Stimulated activated naive B cell treated with anti-CD40 and anti-IgM and Interleukin-4, amounts not matched to agents 10 μg/mL and 1 μg/mL and 100 μg/mL, for 72 hours (primary cell): ENCODE results near the gene CPA2.

Source experiments
- ATAC-seq, 2 donors: fragments of 150-1000 bp; cut with Tn5 transposase; replicated peaks; 2 replicates each; pipeline ENCODE4 v1.10.0; 2021; ENCODE audit warnings: moderate library complexity in 1 of 2
- DNase-seq: peaks from one replicate; pipeline ENCODE4 v3.0.0; 2021
- H3K27ac Mint-ChIP-seq: one replicate; pipeline ENCODE4 v1.8.0; 2022; ENCODE audit warnings: mild to moderate bottlenecking, mixed read lengths
- H3K27me3 Mint-ChIP-seq, 2 donors: one replicate each; pipeline ENCODE4 v1.8.0; 2022; ENCODE audit warnings: mixed read lengths in 2 of 2
- H3K36me3 Mint-ChIP-seq, 2 donors: one replicate each; pipeline ENCODE4 v1.8.0; 2022; ENCODE audit warnings: mixed read lengths in 2 of 2, mild to moderate bottlenecking in 1 of 2
- H3K4me1 Mint-ChIP-seq, 2 donors: one replicate each; pipeline ENCODE4 v1.8.0; 2022; ENCODE audit warnings: mixed read lengths in 2 of 2, mild to moderate bottlenecking in 1 of 2
- H3K4me3 Mint-ChIP-seq, 2 donors: one replicate each; pipeline ENCODE4 v1.8.0; 2022; ENCODE audit warnings: mild to moderate bottlenecking in 2 of 2, mixed read lengths in 2 of 2, moderate library complexity in 1 of 2
- H3K9me3 Mint-ChIP-seq, 2 donors: one replicate each; pipeline ENCODE4 v1.8.0; 2022; ENCODE audit warnings: mixed read lengths in 2 of 2, mild to moderate bottlenecking in 1 of 2

CPA2 gene

GRCh38 chr7:130332259-130333053, 65.8 kb downstream of the CPA2 start:
- H3K4me3 Mint-ChIP-seq, result no peak overlapping the region
- H3K27me3 Mint-ChIP-seq, result peaks cover 0 to 3% of the 10 kb centered on the region in 2 donors
- no peak overlapping the region for H3K27ac Mint-ChIP-seq
- no peaks in the 10 kb centered on the region for H3K4me1 Mint-ChIP-seq
- no peaks in the 10 kb centered on the region for H3K36me3 Mint-ChIP-seq
- DNase-seq (no peak), ATAC-seq (no peak)
- H3K9me3 Mint-ChIP-seq, result no peaks in the 10 kb centered on the region

- no peaks in the 10 kb centered on the region for H3K36me3 Mint-ChIP-seq
- no peak for ATAC-seq
Measured at GRCh38 chr7:130333832-130334231, 67.2 kb downstream of the CPA2 start.

GRCh38 chr7:130334274-130334673, 67.6 kb downstream of the CPA2 start:
- no peak for ATAC-seq
- DNase-seq, result no peak
- H3K36me3 Mint-ChIP-seq, result no peaks in the 10 kb centered on the region
- no peaks in the 10 kb centered on the region for H3K9me3 Mint-ChIP-seq
- H3K4me3 Mint-ChIP-seq, result no peak overlapping the region
- no peak overlapping the region for H3K27ac Mint-ChIP-seq
- no peaks in the 10 kb centered on the region for H3K4me1 Mint-ChIP-seq
- peaks cover 0 to 3% of the 10 kb centered on the region in 2 donors for H3K27me3 Mint-ChIP-seq

More at GRCh38 chr7:130333832-130334231, 67.2 kb downstream of the CPA2 start:
- DNase-seq, result no peak
- no peak overlapping the region for H3K27ac Mint-ChIP-seq
- H3K4me1 Mint-ChIP-seq, result no peaks in the 10 kb centered on the region
- H3K27me3 Mint-ChIP-seq, result peaks cover 0 to 3% of the 10 kb centered on the region in 2 donors
- H3K9me3 Mint-ChIP-seq, result no peaks in the 10 kb centered on the region
- H3K4me3 Mint-ChIP-seq, result no peak overlapping the region

DNA sequence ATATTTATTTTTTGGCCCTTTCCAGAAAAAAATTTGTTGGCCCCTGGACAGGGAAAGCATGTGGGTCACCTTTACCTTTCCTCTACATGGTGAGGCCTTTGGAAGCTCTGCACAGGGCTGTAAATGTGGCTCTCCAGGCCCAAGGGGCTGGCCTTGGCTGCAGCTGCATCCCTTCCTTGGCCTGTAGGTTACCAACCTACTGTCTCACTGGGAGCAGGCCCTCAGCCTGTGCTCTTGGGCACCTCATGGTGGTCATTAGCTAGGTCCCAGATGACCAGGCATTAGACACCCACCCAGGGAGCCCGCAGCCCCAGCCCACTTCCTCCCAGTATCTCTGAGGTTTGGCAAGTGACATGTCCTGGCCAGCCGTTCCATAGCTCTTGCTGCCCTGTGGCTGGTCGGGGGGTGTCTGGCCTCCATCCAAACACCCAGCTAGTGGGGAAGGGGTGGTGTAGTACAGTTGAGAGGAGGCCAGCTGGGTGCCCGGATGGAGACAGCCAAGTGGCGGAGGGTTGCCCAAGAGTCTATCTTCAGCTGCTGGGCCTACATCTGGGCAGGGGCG, 70.8 kb downstream of the CPA2 start:
- Mint-ChIP-seq H3K36me3 (no peaks in the 10 kb centered on the region), H3K27ac (no peak overlapping the region), H3K27me3 (peaks cover 0 to 5% of the 10 kb centered on the region in 2 donors), H3K9me3 (no peaks in the 10 kb centered on the region), H3K4me3 (no peak overlapping the region), H3K4me1 (no peaks in the 10 kb centered on the region)
- no peak for DNase-seq
- ATAC-seq, result no peak

GRCh38 chr7:130338233-130338632, 71.6 kb downstream of the CPA2 start:
- peaks cover 0 to 7% of the 10 kb centered on the region in 2 donors for H3K27me3 Mint-ChIP-seq
- no peaks in the 10 kb centered on the region for H3K9me3 Mint-ChIP-seq
- no peak overlapping the region for H3K27ac Mint-ChIP-seq
- ATAC-seq, result no peak
- DNase-seq, result no peak
- H3K4me3 Mint-ChIP-seq, result no peak overlapping the region
- no peaks in the 10 kb centered on the region for H3K36me3 Mint-ChIP-seq
- no peaks in the 10 kb centered on the region for H3K4me1 Mint-ChIP-seq
